Activated naive CD4-positive, alpha-beta T cell treated with anti-CD3 and anti-CD28 coated beads for 36 hours (primary cell): ENCODE data around the gene SOX21. TPM values are rescaled to one million over a fixed set of nuclear protein-coding genes. Genes with fewer than 3 reads are reported as not detected.
A peak's percentile ranks its signal among the peaks of the same experiment; 100 is the strongest.

ENCODE experiments used
- CTCF ChIA-PET: fragments of 350-600 bp; sonication (Branson Sonifier 250); formaldehyde crosslinking; loops from one replicate; lab custom pipeline; 2021; ENCODE audit warnings: antibody characterized with exemption; lab: Charles Lee
- DNase-seq: peaks from one replicate; pipeline ENCODE4 v3.0.0-alpha.2; 2020
- H3K27ac Mint-ChIP-seq: one replicate; pipeline ENCODE4 v1.8.0; 2021; ENCODE audit warnings: mild to moderate bottlenecking, mixed read lengths
- H3K27me3 Mint-ChIP-seq: one replicate; pipeline ENCODE4 v1.8.0; 2021; ENCODE audit warnings: low read depth, mixed read lengths
- H3K36me3 Mint-ChIP-seq: one replicate; pipeline ENCODE4 v1.8.0; 2021; ENCODE audit warnings: low read depth, mixed read lengths
- H3K4me1 Mint-ChIP-seq: one replicate; pipeline ENCODE4 v1.8.0; 2021; ENCODE audit warnings: low read depth, mixed read lengths
- H3K4me3 Mint-ChIP-seq: one replicate; pipeline ENCODE4 v1.8.0; 2021; ENCODE audit warnings: mild to moderate bottlenecking, moderate library complexity, mixed read lengths
- H3K9me3 Mint-ChIP-seq: one replicate; pipeline ENCODE4 v1.8.0; 2021; ENCODE audit warnings: mixed read lengths
- intact Hi-C: fragments of 100-400 bp; cut with micrococcal nuclease; formaldehyde crosslinking; loops from one replicate; pipeline ENCODE4 v1.15.1; 2023
- total RNA-seq, 2 experiments: library from RNA; stranded (reverse); gene quantifications; one replicate each; pipeline ENCODE4 v1.2.3, GENCODE V29; 2021

The SOX21 gene
- total RNA-seq, 2 experiments from 2014 or later: not detected

- Mint-ChIP-seq H3K27ac (no peak overlapping the region), H3K27me3 (peaks cover 53% of the 10 kb centered on the region), H3K4me3 (no peak overlapping the region), H3K36me3 (no peaks in the 10 kb centered on the region), H3K9me3 (peaks cover 1% of the 10 kb centered on the region), H3K4me1 (no peaks in the 10 kb centered on the region)
- CTCF ChIA-PET: interaction anchor here (0.9 kb wide), 1 partner anchor 101 kb away, joined by 3 read pairs; no protein-coding TSS in a partner anchor
- DNase-seq: no peak
- intact Hi-C loops: loop anchor here (2.0 to 5.0 kb wide), 2 partner anchors 434 to 687 kb away; no protein-coding TSS in a partner anchor
Measured at GRCh38 chr13:94717916-94718315, 5.6 kb upstream of the SOX21 start.

DNA sequence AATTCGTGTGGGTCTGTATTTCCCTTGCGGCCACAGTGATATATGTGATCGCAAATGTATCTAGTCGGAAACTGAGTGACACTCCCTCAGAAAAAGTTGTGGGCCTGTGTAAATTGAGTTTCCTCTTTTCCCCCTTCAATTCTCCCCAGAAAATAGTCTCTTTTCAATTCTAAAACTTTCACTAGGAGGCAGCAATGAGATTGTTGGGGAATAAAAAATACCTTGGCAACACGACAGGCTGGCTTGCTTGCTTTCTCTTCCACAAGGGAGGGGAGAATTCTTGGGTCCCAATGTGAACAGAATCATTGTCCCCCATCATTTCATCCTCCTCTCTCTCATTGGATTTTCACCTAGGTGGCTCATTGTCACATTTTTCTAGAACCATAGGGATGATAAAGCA is 3.7 kb upstream of the SOX21 start:
- H3K4me3 Mint-ChIP-seq: no peak overlapping the region

GRCh38 chr13:94713561-94714182 is 1.3 kb upstream of the SOX21 start:
- H3K36me3 Mint-ChIP-seq: no peaks in the 10 kb centered on the region
- peaks cover under 1% of the 10 kb centered on the region for H3K9me3 Mint-ChIP-seq
- no peak for DNase-seq
- peaks cover 14% of the 10 kb centered on the region for H3K4me1 Mint-ChIP-seq
- CTCF ChIA-PET: interaction anchor here (1.3 kb wide), 1 partner anchor 39 kb away, joined by 4 read pairs; no protein-coding TSS in a partner anchor
- intact Hi-C loops: loop anchor here (5.0 kb wide), 2 partner anchors 254 to 764 kb away; no protein-coding TSS in a partner anchor
- H3K4me3 Mint-ChIP-seq: no peak overlapping the region
- no peak overlapping the region for H3K27ac Mint-ChIP-seq
- H3K27me3 Mint-ChIP-seq: peaks cover 67% of the 10 kb centered on the region

More for the DNA sequence above, 3.7 kb upstream of the SOX21 start:
- Mint-ChIP-seq H3K27me3 (peaks cover 53% of the 10 kb centered on the region), H3K4me1 (peaks cover 4% of the 10 kb centered on the region), H3K36me3 (no peaks in the 10 kb centered on the region), H3K27ac (no peak overlapping the region), H3K9me3 (peaks cover 1% of the 10 kb centered on the region)
- CTCF ChIA-PET: interaction anchor here (0.7 to 1.3 kb wide), 2 partner anchors 352 to 689 kb away, joined by 3 read pairs; no protein-coding TSS in a partner anchor
- DNase-seq: no peak
- intact Hi-C loops: loop anchor here (1.0 to 5.0 kb wide), 3 partner anchors 436 to 689 kb away; no protein-coding TSS in a partner anchor

GRCh38 chr13:94712812-94713560 is 641 bp upstream of the SOX21 start:
- no peak for DNase-seq
- peaks cover 15% of the 10 kb centered on the region for H3K4me1 Mint-ChIP-seq
- no peaks in the 10 kb centered on the region for H3K9me3 Mint-ChIP-seq
- intact Hi-C loops: loop anchor here (5.0 kb wide), 2 partner anchors 254 to 764 kb away; no protein-coding TSS in a partner anchor
- H3K27me3 Mint-ChIP-seq: peaks cover 72% of the 10 kb centered on the region
- H3K27ac Mint-ChIP-seq: no peak overlapping the region
- H3K4me3 Mint-ChIP-seq: peak overlapping the region; percentile 62
- no peaks in the 10 kb centered on the region for H3K36me3 Mint-ChIP-seq
- CTCF ChIA-PET: interaction anchor here (0.7 kb wide), 1 partner anchor 767 kb away, joined by 3 read pairs; no protein-coding TSS in a partner anchor

DNA sequence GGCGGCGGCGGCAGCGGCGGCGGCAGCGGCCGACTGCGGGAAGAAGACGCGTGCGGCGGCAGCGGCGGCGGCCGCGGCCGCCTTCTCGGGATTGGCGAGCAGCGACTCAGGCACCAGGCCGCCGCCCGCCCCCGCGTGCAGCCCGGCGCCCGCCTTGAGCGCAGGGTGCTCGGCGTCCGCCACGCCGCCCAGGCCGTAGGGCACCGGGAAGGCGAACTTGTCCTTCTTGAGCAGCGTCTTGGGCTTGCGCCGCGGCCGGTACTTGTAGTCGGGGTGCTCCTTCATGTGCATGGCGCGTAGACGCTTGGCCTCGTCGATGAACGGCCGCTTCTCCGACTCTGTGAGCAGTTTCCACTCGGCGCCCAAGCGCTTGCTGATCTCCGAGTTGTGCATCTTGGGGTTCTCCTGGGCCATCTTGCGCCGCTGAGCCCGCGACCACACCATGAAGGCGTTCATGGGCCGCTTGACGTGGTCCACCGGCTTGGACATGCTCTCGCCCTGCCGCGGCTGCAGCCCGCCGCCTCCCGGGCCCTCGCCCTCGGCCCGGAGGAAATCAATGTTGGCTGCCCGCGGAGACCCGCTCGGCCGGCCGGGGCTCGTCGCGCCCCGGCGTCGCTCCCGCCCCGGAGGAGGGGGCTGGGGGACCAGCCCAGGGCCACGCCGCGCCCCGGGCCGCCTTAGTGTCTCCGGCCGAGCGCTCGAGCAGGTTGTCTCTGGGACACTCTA is 621 bp downstream of the SOX21 start:
- Mint-ChIP-seq H3K36me3 (no peaks in the 10 kb centered on the region), H3K9me3 (no peaks in the 10 kb centered on the region), H3K27ac (no peak overlapping the region), H3K27me3 (peaks cover 72% of the 10 kb centered on the region), H3K4me3 (peak overlapping the region; percentile 62), H3K4me1 (peaks cover 24% of the 10 kb centered on the region)
- no peak for DNase-seq
- intact Hi-C loops: loop anchor here (1.0 to 5.0 kb wide), 6 partner anchors 9 to 766 kb away; no protein-coding TSS in a partner anchor
- CTCF ChIA-PET: interaction anchor here (0.7 kb wide), 1 partner anchor 769 kb away, joined by 3 read pairs; no protein-coding TSS in a partner anchor

DNA sequence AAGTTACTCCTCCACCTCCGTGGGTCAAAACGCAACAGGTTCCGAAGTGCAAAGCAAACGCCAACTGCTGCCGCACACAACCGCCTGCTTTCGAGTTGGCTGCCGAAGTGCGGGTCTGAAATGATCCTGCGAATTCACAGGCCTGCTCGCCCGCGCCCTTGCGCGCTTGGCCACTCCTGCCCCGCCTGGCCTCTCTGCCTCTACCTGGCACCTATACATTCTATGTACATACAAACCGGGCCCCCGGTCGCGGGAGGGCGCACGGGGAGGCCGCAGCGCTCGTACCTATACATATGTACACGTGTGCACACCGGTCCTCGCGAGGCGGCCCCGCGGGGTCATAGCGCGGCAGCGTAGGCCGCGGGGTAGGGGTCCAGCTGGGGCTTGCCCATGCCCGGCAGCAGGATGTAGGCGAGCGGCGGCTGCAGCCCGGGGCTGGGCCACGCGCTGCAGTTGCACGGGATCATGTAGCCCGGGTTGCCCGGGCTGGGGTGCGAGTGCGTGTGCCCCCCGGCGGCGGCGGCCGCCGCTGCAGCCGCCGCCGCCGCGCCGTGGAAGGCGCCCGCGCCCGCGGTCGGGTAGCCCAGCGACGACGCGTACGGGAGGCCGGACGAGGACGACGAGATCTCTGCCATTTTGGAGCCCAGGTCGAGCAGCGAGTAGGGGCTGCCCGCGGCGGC is 1.3 kb downstream of the SOX21 start:
- H3K4me1 Mint-ChIP-seq: peaks cover 24% of the 10 kb centered on the region
- CTCF ChIA-PET: no interaction called here
- no peaks in the 10 kb centered on the region for H3K36me3 Mint-ChIP-seq
- intact Hi-C loops: loop anchor here (1.0 to 5.0 kb wide), 7 partner anchors 9 to 766 kb away; no protein-coding TSS in a partner anchor
- no peaks in the 10 kb centered on the region for H3K9me3 Mint-ChIP-seq
- peaks cover 72% of the 10 kb centered on the region for H3K27me3 Mint-ChIP-seq
- H3K4me3 Mint-ChIP-seq: peak overlapping the region; percentile 48
- peak; percentile 22 for DNase-seq
- no peak overlapping the region for H3K27ac Mint-ChIP-seq

DNA sequence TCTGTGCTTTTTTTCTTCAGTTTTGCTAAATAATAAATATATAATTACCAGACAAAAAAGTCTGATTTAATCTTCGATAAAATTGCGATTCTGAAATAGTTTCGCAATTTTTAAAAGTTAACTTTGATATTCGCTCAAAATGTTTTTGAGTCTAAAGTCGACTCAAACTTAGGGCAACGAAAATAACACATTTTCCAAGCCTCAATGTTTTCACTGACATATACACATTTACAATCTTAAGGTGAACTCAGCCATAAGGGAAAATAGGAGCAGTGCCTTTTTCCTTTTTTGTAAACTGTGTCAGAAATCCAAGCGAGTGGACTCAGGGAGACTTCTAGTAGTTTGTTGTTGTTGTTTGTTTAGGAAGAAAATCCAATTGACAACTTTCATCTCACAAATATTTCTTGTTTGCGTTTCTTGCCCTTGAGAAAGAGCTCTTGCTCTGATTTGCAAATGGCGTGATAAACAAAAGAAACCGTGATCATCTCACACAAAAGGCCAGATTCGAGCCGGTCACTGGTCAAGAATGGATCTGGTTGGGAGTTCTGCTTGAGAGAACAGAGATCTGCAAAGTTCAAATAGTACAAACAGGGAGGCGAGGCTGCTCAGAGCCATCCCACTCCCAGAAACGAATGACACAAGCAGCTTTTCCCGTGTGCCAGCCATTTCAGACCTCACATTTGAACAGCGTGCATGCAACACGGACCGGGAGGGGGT is 2.1 kb downstream of the SOX21 start:
- Mint-ChIP-seq H3K4me3 (peak overlapping the region; percentile 48), H3K36me3 (peaks cover 2% of the 10 kb centered on the region), H3K4me1 (peaks cover 24% of the 10 kb centered on the region), H3K27ac (no peak overlapping the region), H3K27me3 (peaks cover 73% of the 10 kb centered on the region), H3K9me3 (no peaks in the 10 kb centered on the region)
- intact Hi-C loops: loop anchor here (1.0 to 5.0 kb wide), 5 partner anchors 35 to 767 kb away; no protein-coding TSS in a partner anchor
- DNase-seq: no peak
- CTCF ChIA-PET: interaction anchor here (1.0 to 1.3 kb wide), 2 partner anchors 42 to 125 kb away, joined by 3 read pairs; no protein-coding TSS in a partner anchor

DNA sequence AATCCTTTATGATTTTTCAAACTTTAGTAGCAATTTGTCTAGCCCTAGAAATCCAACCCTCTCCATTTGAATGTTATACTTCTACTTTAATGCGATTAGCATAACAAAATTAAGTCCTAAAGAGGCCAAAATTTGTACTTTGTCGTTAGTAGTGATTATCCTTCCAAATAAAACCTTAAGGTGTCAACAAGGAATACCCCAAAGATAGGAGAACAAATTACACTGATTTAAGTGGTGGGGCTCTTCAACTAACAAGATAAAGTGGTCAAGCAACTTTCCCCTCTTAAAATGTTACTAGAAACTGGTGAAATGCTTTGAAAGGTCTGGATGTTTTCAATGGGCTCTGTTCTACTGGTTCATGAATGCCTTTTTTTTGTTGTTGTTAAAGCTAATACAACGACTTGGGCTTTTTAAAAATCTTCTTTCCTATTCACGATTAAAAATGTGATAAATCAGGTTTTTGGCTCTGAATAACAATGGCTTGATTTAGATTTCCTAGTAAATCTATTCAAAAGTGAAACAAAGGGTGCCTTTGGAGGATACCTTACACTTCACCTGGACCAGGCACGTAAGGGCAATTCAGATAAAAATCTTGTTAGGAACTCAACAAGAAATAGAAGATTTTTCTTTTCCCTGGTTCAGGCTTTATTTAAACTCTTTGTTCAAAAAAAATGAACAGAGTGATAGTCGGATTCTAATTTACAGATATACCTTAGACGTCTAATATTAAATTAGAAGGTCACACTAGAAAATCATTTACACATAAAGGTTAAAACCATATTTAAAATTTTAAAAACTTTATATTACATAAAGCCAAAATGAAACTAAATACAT is 3.1 kb downstream of the SOX21 start:
- H3K36me3 Mint-ChIP-seq: peaks cover 2% of the 10 kb centered on the region
- H3K27me3 Mint-ChIP-seq: peaks cover 75% of the 10 kb centered on the region
- CTCF ChIA-PET: interaction anchor here (1.0 to 1.3 kb wide), 2 partner anchors 41 to 126 kb away, joined by 3 read pairs; no protein-coding TSS in a partner anchor
- intact Hi-C loops: loop anchor here (5.0 kb wide), 1 partner anchor 478 kb away; no protein-coding TSS in a partner anchor
- DNase-seq: no peak
- peaks cover 27% of the 10 kb centered on the region for H3K4me1 Mint-ChIP-seq
- no peak overlapping the region for H3K4me3 Mint-ChIP-seq
- no peak overlapping the region for H3K27ac Mint-ChIP-seq
- no peaks in the 10 kb centered on the region for H3K9me3 Mint-ChIP-seq

DNA sequence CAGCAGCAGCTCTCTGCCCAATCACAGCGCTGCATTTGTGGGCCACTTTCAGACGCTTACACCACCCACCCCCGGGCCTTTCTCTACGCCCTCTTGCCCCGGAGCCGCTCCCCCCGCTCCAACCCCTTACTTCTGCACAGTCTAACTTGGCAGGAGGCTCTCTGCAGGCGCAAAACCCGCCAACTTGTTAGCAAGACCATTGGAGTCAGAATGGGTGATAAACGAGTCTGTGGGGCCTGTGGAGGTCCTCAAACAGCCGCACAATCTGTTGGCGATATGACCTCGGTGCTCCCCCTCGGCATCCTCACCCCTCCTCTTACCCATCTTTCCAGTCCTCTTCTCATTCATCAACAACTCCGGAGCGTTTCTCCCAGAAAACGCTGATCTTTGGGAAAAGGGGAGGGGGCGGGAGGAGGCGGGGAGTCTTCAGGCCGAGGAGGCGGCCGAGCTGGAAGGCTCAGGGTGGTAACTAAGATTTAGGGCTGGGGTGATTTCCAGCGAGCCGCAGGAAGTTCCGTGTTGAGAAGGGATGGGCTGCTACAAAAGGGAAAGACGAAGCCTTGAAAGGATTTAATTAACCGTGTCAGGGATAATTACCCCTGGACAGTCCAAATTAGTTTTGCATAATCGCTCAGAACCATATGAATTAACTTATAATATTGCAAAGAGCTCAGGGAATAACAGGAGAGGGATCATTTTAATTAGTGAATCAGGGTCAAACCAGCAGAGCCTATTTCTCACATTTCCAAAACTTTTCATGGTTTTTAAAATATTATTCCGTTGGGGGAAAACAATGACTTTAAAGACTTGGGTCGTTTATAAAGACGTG is 4.1 kb downstream of the SOX21 start:
- DNase-seq: no peak

More for the DNA sequence above, 4.1 kb downstream of the SOX21 start:
- Mint-ChIP-seq H3K27ac (no peak overlapping the region), H3K4me1 (peaks cover 31% of the 10 kb centered on the region), H3K27me3 (peaks cover 76% of the 10 kb centered on the region), H3K9me3 (no peaks in the 10 kb centered on the region), H3K4me3 (no peak overlapping the region), H3K36me3 (peaks cover 5% of the 10 kb centered on the region)
- intact Hi-C loops: loop anchor here (5.0 kb wide), 1 partner anchor 479 kb away; no protein-coding TSS in a partner anchor
- CTCF ChIA-PET: no interaction called here
